Fibroblast of skin of left quadriceps (primary cell): ENCODE data around the gene KEAP1.

Experiments
- DNase-seq, 2 experiments: peaks; one replicate each; pipeline ENCODE4 v3.0.0-alpha.2; 2013; ENCODE audit warnings: low read depth in 2 of 2

Gene KEAP1

DNA sequence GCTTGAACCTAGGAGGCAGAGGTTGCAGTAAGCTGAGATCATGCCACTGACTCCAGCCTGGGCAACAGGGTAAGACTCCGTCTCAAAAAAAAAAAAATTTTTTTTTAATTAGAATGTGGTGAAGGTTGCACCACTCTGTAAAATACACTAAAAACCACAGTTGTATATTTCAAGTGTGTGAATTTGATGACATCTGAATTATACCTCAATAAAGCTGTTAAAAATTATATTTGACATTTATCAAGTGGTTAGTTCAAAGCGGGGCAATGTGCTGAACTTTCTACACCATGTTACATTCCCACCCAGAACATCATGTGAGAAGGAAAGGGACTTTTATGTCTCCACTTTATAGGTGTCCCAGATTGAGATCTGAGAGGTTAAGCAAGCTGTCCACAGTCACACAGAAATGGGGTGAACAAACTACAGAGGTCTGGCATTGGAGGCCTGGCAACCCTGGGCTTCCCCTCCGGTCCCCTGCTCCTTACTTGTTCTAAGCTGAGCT, 20.0 kb upstream of the KEAP1 start:
- no peak for DNase-seq

DNA sequence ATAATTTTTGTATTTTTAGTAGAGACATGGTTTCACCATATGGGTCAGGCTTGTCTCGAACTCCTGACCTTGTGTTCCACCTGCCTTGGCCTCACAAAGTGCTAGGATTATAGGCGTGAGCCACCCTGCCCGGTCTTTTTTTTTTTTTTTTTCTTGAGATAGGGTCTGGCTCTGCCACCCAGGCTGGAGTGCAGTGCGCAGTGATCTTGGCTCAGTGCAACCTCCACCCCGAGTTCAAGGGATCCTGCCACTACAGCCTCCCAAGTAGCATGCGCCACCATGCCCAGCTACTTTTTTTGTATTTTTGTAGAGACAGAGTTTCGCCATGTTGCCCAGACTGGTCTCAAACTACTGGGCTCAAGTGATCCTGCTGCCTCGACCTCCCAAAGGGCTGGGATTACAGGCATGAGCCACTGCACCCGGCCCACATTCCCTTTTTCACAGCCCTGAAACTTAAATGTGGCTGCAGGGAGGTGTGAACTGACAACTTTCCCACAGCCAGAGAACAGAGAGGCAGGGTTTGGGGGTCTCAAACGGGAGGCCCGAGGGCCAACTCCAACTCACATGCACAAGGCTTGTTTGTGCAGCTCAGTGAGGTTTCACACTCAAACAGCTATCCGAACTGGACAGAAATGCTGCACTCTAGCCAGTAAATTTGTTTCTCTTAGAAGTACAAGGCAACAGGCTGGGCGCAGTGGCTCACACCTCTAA, 18.5 kb upstream of the KEAP1 start:
- DNase-seq: no peak

DNA sequence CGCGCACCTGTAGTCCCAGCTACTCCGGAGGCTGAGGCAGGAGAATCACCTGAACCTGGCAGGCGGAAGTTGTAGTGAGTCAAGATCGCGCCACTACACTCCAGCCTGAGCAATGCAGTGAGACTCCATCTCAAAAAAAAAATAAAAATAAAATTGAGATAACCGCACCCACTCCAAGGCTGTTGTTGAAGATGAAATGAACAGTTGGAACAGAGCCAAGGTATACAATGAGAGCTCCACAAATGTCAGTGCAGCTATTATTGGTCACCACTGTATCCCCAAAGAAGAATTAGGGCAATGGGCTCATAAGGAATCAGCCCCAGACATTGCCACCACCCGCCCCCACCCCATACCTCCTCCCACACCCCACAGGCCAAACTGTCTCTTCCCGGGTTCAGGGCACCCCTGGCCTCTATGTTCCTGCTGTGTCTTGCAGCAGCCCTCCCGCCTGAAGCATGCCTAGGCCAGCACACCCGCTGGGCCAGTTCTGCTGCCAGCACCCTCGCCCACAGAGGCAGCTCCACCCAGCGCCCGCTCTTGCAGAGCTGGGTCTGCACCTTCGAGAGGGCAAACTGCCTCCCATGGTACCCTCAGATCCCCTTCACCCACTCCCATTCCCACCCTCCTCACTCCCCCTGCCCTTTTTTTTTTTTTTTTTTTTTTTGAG, 17.6 kb upstream of the KEAP1 start:
- no peak for DNase-seq

DNA sequence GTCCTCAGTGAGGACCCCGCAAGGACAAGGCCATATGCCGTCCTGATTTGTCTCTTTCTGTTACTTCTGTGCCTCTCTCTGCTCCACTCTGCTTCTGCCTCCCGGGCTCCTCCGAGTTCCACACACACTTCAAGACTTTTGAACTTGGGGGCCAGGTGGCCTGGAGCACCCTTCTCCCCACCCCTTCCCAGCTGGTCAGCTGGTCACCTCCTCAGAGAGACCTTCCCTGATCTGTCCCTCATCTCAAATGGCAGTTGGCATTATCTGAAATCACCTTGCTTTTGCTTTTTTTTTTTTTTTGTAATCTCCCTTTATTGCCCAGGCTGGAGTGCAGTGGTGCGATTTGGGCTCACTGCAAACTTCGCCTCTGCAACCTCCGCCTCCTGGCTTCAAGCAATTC, 16.3 kb upstream of the KEAP1 start:
- DNase-seq: no peak

DNA sequence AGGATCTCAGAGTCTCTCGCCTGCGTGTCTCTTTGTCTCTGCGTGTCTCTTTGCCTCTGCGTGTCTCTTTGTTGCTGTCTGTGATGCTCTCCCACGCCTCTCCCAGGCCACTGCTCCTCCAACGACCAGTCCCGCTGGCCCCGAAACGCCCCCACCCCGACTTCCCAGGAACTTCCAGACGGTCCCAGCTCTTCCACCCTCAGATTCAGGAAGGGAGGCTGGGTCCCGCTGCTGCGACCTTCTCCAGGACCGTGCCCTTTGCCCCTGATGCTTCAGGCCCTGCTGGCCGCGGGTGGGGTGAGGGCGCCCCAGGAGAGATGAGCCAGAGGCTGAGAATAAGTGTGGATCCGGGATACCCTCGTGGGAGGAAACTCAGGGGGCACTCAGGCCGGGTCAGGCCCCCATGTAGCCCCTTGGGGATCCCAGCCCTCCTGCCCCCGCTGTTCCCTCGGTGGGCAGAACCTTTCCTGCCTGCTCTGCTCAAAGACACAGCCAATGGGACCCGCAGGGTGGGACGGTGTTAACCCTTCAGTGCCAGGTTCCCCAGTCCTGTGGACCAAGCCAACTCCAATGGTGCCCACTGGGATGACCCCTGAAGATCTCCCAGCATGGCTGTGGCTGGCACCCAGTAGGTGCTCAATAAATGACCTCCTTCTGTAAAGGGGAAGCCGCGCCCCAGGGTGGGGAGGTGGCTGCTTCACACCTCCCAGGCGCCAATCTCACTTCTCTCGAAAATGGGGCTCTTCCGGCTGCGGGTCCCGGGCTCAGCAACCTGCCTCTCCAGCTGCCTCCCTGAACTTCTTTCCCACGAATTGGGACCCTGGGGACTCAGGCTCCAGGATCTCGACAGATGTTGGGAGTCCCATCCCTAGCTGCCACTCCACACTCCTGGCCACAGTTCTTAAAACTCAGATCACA, 15.5 kb upstream of the KEAP1 start:
- no peak for DNase-seq

DNA sequence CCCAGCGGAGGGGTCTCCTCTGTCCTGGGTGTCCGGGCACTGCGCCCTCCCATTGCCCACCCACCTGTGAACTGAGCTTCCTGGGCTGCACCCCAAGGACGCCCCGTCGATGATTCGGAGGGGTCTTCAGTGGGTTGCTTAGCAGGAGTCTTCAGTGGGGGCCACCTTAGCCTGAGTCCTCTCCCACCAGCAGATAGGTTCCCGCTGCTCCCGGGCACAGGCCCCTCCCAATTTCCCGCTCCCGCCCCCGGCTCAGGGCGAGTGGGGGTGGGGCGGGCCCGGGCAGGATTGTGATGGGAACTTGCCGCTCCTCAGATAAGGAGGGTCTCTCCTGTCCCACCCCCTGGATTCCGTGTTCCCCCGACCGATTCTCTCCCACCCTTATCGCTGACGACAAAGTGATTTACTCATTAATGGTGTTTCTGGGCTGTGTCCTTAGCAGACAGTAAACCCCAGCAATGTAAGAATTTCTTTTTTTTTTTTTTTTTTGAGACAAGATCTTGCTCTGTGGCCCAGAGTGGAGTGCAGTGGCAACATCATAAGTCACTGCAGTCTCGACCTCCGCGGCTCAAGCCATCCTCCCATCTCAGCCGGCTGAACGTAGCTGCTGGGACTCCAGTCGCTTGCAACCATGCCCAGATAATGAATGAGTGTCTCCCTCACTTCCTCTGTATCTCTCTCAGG, 14.7 kb upstream of the KEAP1 start:
- DNase-seq: no peak

DNA sequence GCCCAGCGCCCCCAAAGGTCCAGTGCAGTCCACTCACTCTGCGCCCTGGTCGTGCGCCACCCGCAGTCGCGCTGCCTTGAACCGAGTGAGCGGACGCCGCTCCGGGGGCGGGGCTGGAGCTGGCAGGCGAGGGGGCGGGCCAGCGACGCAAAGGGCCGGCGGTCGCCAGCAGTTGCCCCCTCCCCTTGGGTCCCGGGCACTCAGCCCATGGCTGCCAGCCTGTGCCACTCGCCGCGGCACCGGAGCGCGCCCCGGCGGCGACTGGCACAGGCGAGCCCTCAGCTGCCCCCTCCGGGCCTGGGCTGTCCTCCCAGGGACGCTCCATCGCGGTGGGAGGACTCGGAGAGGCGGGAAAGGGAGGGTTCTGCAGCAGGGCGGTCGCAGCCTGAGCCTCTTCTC, 14.2 kb upstream of the KEAP1 start, which contains the start of gene S1PR5:
TSS of gene S1PR5 (minus strand) at position 87 of the 399 bp plus-strand sequence. CDS start 2,436 bp downstream, outside the sequence.
- no peak for DNase-seq

DNA sequence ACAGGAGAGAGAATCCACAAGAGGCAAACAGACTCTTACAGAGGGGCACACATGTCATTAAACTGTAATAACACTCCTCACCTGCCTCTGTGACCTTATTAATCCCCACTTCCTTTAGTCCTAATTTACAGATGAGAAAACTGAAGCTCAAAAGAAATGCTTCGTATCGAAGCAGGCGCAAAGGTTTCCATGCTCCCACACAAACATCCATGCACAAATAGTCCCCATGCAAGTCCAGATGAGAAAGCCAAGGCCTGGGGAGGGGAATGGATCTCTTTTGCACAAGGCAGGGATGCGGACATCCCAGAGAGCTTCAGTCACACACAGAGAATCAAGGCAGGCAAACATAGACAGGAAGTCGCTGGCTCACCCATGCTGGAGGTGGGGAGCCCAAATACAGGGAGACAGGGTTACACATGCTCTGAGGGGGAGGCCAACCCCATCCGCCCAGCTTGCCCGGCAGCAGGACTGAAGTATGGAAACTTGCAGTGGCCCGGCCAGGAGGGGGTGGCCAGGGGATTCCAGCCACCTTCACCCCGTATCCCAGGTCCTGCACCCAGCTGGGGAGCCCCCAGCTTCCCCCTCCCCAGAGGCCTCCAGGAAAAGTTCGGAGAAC, 13.6 kb upstream of the KEAP1 start:
- no peak for DNase-seq

DNA sequence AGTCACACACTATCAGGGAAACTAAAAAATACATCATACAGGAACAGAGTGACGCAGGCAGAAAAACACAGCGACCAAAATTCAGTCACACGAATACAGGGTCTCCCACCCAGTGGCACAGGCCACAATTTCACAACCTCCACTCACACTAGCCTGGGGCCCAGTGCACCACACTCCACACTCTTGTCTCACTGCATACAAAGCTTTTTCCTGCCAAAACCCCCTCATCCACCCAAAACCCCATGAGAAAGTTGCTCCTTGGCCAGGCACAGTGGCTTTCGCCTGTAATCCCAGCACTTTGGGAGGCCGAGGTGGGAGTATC, 12.9 kb upstream of the KEAP1 start:
- no peak for DNase-seq

DNA sequence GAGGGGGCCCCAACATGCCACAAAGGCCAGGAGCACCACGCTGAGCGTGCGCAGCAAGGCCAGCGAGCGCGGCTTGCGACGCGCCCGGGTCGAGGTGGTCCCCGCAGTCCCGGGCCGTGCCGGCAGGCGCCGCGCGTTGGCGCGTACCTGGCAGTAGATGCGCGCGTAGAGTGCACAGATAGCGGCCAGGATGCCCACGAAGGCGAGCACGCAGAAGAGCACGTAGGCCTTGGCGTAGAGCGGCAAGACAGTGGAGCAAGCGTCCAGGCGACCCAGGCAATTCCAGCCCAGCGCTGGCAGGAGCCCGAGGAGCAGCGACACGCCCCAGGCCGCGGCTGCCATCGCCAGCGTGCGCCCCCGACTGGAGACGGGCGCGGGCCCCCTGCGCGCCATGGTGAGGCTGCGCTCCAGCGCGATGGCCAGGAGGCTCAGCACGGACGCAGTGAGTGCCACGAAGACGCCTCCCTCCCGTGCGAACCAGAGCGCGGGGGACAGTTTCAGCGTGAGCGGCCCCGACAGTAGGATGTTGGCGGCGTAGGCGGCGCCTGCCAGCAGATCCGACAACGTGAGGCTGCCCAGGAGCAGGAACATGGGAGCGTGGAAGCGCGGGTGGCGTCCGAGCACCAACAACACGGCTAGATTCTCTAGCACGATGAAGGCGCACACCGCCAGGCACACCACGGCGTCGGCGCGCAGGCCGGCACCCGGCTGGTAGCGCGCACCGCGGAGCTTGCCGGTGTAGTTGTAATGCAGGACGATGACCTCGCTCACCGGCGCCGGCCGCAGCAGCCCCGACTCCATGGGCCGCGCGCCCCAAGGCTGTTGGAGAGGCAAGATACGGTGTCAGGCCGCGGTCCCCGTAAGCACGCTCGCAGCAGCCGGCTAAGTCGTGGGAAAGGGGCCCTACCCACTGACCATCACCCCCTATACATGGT, 11.3 kb upstream of the KEAP1 start:
- DNase-seq: no peak

DNA sequence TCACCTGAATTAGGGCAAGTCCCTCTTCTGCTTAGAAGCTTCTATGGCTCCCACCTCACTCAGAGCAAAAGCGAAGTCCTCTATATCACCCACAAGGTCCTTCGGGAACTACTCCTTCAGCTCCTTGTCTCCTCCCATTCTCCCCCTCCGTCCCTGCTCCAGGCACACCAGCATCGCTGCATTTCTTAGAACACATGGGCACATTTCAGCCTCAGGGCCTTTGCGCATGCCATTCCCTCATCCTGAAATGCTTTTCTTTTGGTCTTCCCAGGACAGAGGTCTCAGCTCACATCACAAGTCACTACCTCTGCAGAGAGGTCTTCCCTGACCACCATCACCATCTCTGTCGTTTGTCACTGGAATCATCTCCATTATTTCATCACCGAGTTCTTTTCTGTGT, 10.1 kb upstream of the KEAP1 start:
- no peak for DNase-seq

DNA sequence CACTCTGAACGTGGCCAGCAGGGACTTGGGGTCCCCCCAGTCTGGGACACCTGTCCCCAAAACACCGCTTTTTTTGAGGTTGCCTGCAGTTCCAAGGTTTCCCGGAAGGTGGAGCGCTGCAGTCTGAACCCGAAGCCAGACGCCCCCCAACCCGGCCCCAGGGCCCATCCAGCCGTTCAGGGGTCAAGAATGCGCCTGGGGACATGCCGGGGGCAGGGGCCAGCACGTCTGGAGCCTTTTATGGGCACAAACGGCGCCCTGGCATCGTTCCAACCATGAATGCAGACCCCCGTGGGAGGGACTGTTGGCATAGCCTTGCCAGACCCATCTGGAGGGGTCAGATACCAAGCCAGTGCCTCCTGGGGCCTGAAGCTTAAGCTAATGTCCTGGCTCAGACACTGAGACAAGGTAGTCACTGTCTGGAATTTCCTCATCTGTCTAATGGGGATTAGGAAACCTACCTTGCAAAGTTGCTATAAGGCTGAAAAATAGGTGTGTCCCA, 7.2 kb upstream of the KEAP1 start:
- no peak for DNase-seq

DNA sequence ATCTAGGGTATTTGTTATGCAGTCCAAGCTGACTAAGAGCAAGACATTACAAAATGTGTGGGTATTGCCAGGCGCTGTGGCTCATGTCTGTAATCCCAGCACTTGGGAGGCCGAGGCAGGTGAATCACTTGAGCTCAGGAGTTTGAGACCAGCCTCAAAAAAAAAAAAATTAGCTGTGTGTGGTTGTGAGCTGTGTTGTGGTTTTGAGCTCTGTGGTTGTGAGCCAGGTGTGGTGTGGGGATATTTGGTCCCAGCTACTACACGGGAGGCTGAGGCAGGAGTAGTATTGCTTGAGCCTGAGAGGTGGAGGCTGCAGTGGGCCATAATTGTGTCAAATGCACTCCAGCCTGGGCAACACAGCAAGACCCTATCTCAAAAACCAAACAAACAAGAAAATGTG, 5.6 kb upstream of the KEAP1 start:
- DNase-seq: no peak

DNA sequence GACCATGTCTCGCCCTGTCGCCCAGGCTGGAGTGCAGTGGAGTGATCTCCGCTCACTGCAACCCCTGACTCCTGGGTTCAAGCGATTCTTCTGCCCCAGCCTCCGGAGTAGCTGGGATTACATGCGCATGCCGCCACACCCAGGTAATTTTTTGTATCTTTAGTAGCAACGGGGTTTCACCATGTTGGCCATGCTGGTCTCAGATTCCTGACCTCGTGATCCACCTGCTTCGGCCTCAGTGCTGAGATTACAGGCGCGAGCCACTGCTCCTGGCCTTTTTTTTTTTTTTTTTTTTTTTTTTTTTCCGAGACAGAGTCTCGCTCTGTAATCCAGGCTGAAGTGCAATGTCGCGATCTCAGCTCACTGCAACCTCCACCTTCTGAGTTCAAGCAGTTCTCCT, 4.9 kb upstream of the KEAP1 start:
- no peak for DNase-seq

DNA sequence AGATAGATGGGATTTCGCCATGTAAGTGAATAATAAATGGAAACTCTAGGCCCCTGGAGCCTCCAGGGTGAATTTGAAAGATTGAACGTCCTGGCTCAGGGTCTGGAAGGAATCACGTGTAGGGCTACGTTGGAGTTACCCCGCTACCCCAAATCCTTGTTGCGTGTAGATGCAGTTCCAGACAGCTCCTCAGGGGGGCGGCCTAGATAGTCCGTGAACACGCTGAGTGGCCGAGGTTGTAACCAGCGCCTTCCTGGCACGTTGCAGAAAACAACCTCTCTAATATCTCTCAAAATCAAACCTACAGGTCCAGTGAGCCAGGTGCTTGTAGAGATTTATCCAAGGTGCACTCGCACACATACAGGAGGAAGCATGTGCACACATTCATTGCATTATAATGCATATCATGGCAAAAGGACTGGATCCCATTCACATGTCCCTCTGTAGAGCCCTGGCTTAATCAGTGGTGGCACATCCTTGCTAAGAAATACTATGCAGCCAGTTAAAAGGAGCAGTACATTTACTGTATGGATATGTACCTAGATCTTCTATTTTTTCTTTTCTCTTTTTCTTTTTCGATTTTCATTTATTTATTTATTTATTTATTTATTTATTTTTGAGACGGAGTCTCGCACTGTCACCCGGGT, 2.5 kb upstream of the KEAP1 start:
- DNase-seq: peak in 1 of 2 experiments; percentile 16

DNA sequence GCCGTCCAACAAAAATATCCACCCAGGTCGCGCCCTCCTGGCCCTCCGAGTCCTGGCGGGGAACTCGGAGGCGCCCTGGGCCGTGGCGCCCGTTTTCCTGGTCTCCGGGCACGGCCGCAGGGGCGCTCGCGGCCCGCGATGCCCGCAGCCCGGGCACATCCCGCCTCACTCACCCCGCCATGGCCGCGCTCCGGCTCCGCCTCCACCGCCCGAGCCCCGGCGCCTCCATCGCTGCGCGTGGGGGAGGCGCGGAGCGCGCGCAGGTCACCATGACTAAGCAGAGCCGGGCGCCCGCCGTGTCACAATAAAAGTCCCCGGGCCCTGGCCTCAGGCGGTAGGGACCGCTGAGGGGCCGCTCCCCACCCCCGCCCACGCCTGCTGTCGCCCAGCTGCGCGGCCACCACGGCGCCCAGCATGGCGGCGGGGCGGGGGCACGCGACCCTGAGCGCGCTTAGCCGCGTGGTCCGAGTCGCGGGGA, 593 bp downstream of the KEAP1 start:
- peak; percentile 71 to 76 for DNase-seq

DNA sequence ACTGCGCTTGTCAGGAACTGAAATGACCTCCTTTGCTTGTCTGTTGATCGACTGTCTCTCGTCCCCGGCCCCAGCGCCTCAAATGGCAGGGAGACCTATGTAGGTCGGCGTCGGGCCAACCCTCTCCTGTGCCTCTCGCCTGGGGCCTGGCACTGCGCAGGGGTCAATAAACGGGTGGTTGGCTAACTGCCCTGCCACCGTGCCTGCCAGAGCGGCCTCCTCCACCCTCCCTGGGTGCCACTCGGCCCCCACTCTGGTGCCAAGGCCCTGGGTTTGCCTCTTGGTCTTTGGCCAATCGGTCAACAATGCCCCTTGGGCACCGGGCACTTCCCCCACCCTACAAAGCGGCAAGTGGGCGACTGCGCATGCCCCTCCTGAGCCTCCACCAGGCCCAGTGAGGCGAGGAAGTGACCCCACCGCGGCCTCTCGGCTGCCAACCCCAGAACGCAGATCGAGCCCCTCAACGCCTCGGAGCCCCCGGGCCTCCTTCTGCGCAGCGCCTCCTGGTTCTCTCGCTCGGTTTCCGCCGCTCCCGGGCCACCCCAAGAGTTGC, 1.1 kb downstream of the KEAP1 start:
- DNase-seq: peak in 1 of 2 experiments; percentile 1

DNA sequence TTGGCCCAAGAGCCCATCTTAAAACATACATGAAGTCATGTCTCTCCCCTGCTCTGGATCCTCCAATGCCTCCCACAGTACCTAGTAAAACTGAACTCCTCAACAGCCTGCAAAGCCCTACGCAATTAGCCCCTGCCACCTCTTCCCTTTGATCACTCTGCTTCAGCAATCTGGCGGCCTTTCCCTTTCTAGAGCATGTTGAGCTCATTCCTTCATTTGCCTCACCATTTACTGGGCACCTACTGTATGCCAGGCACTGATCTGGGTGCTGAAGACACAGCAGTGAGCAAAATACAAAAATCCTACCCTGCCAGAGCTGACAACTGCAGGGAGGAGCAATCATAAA, 2.9 kb downstream of the KEAP1 start:
- no peak for DNase-seq

DNA sequence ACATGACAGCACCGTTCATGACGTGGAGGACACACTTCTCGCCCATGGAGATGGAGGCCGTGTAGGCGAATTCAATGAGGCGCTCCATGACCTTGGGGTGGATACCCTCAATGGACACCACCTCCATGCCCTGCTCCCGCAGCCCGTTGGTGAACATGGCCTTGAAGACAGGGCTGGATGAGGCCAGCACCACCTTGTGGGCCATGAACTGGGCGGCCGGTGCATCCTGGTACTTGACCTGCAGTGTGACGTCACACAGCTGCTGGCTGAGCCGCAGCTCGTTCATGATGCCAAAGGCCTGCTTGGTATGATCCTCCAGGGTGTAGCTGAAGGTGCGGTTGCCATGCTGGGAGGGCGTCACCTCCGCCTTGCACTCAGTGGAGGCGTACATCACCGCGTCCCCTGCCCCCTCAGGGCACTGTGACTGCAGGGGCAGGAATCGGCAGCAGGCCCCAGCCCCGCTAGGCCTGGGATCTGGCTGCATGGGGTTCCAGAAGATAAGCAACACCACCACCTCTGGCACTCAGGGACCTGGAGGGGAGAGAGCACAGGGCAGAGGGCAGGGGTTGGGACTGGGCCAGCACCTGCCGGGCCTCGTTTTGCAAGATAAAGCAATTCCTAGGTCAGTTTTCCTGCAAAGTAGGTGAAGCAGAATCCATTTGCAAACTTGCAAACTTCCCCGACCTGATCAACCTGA, 3.5 kb downstream of the KEAP1 start:
- no peak for DNase-seq
